ELR (cell line): Measurements from ENCODE around the gene MED22.
"Not testable (repeated sequence)": the region's sequence is repeated elsewhere in the genome, so short reads cannot be mapped to it uniquely, and the experiment has no call there.

Source experiments
- DNase-seq: peaks from one replicate; pipeline ENCODE4 v3.0.0-alpha.2; 2015; ENCODE audit warnings: low read depth

MED22 gene

GRCh38 chr9:133334888-133335287, 13.0 kb downstream of the MED22 start:
- not testable (repeated sequence) for DNase-seq

DNA sequence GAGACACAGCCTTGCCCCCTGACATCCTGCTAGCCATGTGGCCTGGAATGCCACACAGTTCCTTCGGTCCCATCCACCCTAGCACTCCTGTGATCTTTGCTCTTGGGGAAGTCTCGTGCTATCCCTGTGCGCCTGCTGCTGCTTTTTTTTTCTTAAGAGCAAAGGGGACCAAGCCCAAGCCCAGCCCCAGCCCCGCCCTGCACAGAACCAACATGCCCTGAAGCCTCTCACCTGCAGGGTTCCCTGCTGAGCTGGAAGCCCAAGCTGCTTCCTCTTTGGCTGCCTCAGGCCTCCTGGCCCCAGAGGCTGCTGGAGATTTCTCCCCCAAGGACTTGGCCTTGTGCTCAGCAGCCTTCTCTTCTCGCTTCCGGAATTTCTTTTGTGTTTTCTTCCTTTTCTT, 13.8 kb downstream of the MED22 start:
- no peak for DNase-seq

DNA sequence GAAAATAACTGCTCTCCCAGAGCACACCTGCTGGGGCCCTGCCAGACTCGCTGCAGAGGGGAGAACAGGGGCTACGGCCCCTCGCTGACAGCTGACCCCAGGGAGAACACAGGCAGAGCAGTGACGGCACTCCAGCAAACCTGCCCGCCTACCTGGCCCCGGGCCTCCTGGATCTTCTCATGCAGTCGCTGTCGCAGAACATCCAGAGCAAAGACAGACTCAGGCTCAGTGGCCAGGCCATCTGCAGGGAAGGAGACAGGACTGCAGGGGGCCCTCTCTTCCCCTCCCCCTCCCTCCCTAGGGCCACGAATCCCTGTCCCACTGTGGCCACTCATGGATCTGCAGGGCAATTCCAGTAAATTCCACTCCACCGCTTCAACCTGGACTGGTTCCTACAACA, 14.4 kb downstream of the MED22 start:
- DNase-seq = no peak

GRCh38 chr9:133333011-133333410, 14.9 kb downstream of the MED22 start:
- no peak for DNase-seq

DNA sequence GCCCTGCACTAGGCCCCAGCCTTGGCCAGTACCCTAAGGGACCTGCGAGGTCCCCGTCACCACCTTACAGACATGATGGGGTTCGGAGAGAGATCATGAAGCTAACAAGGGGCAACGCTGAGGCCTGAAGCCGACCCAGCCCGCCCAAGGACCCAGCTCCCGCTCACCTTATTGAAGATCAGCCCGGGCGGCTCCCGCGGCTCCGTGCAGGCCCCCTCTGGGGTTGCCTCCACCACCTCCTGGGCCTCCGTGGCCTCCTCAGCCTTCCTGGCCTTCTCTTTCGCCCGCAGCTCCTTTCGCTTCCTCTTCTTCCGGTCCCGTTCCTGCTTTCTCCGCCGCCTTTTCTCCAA, 15.6 kb downstream of the MED22 start:
- DNase-seq = no peak

DNA sequence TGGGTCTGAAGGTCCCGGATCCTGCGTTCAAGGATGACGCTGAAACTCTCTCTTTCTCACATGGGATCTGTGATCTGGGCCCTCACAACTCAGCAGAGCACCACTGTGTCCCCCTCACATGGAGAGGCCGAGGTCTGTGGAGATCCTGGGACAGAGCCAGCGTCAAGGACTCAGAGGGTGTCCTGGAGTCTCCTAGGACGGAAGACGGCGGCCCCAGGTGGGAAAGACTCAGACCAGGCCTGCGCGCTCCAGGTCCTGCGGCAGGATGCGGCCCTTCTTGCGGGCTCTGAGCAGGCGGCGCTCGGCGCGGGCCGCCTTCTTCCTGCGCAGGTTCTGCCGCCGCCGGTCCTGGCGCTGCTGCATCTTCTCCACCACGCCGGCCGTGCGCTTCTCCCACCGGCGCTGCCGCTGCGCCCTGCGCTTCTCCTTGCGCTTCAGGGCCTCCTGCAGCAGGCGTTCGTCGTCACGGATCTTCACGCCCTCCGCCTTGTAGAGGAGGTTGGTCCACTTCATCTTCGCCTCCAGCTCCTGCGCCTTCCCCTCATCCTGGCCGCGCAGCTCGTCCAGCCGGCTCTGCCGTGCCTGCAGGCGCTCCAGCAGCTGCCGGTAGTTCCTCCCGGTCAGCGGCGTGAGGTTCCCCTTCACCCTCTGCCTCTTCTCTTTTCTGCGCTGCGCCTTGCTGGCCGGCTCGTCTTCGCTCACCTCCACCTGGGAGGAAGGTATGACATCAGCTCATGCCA, 16.1 kb downstream of the MED22 start:
- no peak for DNase-seq

- DNase-seq = no peak
These were observed 16.7 kb downstream of the MED22 start for GRCh38 chr9:133331221-133331620.

DNA sequence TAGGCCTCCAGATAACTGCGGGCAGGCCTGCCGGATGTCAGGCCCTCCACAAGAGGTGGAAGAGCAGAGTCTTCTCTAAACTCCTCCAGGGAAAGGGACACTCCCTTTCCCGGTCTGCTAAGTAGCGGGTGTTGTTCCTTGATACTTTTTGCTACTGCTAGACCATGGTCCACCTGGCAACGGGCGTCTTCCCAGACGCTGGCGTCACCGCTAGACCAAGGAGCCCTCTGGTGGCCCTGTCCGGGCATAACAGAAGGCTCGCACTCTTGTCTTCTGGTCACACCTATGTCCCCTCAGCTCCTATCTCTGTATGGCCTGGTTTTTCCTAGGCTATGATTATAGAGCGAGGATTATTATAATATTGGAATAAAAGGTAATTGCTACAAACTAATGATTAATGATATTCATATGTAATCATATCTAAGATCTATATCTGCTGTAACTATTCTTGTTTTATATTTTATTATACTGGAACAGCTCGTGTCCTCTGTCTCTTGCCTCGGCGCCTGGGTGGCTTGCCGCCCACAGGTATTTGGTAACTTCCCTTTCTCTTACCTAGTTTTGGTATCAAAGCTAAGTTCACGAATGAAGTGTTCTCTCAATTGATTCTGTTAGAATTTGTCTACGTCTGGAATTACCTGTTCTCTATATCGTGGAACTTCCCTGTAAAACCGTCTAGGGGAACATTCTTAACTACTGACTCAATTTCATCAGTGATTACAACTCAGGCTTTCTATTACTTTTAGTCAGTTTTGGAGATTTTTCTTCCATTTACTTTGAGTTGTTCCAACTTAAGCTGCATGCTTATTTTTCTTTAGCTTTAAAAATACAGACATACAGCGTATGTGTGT, 18.4 kb downstream of the MED22 start:
- DNase-seq = not testable (repeated sequence)

DNA sequence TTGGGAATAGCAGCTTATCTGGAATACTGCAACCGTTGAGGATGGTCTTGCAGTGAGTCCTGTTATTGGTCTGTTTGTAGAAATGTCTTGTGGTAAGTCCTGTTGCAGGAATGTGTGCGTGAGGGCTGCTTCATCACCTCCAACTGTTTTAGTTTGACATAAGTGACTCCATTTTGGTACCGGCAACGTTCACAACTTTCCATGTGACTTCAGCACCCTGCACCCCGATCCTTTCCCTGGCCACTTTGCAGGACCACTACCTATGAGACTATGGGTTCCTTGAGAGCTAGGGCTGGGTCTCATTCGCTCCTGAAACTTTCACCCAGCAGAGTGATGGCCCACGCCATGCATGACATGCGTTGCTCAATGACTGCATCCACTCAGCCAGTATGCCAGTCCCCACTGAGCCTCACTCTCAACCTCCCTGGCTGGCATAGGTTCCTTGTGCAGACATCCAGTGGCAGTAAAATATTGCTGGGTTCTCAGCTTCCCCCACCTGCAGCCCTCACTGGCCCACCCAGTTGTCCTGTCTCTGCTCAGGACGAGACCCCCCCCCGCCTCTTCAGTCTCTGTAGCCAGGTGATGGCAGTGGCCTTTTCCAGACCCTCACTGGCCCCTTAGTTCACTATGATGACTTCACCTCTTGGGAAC, 20.0 kb downstream of the MED22 start:
- no peak for DNase-seq

- not testable (repeated sequence) for DNase-seq
These were observed 20.9 kb downstream of the MED22 start for GRCh38 chr9:133327021-133327420.

DNA sequence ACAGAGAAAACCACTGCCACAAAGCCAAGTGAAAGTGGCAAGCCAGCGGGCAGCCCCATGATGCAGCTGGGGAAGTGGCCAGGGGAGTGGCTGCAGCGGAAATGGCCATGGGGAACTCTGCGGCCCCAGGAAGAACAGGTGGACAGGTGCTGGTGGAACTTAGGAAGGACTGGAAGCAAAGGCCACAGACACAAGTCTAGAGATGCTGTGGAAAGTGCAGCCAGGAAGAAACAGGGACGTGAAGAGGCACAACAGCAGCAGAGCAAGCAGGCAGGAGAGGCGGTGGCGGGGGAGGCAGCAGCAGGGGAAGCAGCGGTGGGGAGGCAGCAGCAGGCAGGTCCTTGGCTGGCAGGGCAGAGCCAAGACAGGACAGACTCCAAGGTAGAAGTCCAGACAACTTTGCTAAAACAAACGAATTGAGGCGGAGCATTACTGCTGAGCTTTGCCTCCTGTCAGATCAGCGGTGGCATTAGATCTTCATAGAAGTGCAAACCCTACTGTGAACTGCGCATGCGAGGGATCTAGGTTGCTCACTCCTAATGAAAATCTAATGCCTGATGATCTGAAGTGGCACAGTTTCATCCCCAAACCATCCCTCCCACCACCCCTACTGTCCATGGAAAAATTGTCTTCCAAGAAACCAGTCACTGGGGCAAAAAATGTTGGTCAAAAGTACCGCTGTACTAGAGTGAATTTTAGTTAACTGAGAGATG, 23.8 kb downstream of the MED22 start:
- DNase-seq = no peak

GRCh38 chr9:133323211-133323610, 24.7 kb downstream of the MED22 start:
- no peak for DNase-seq

DNA sequence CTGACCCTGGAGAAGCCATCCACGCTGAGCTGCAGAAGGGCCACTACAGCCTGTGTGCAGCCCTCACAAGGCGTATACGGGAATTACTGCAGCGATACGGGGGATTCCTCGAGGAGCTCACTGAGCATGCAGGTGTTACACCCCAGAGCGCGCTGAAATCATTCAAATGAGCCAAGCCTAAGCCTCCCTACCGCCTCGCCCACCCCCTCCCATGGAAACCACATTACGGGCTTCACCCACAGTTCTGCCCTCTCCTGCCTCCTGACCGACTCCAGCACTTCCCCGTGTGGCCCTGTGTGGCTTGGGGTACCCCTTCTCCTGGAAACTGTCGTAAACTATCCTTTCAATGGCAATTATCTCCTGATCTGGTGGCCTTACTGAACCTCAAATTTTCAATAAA, 25.2 kb downstream of the MED22 start:
- DNase-seq = no peak

GRCh38 chr9:133321411-133321935, 26.5 kb downstream of the MED22 start:
- no peak for DNase-seq

DNA sequence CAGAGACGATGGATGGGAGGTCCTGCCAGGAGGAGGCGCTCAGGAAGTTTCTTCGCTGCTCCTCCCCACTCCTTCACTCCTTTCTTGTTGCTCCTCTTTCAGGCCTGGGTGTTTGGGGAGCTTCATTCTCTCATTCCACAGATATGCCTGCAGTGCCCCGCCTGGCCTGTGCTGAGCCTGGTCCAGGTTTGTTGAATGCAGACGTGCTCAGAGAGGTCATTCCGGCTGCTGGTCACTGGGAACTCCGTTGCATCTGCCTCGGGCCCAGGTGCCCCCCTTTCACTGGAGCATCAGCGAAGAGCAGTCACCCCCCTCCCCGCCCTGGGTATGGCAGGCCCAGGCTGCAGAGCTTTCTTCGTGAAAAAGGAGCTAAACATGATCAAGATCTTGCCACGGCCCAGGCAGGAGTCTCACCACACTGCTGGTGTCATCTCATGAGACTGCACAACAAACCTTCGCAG, 27.5 kb downstream of the MED22 start:
- DNase-seq = no peak

GRCh38 chr9:133317551-133317950, 30.4 kb downstream of the MED22 start:
- not testable (repeated sequence) for DNase-seq

DNA sequence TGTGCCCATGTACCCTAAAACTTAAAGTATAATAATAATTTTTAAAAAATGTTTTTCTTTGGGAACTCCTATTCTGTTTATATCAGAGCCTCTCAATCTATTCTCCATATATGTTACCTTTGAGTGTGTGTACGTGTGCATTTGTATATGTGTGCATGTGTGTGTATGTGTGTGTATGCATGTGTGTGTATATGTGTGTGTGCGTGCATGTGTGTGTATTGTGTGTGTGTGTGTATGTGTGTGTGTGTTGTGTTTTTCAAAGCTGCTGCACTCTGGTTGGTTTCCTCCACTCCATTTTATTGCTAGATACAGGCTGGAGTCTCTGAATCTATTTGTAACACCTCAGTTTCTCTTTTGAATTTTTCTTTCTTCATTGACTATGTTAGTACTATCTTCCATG, 31.9 kb downstream of the MED22 start:
- DNase-seq = no peak

- DNase-seq = no peak
These were observed 38.3 kb downstream of the MED22 start for GRCh38 chr9:133309608-133310007.

GRCh38 chr9:133307301-133307700, 40.6 kb downstream of the MED22 start:
- DNase-seq = no peak

- DNase-seq = peak; percentile 27
These were observed 41.4 kb downstream of the MED22 start for GRCh38 chr9:133306242-133307204.

- no peak for DNase-seq
These were observed 42.2 kb downstream of the MED22 start for GRCh38 chr9:133305731-133306130.
